ENCODE measurements around the gene LUC7L.

- TF ChIP-seq CTCF (IDR thresholded peaks at IDR 0.05), result peak; percentile 49
- TF ChIP-seq ZFX (IDR thresholded peaks at IDR 0.05; ENCODE audit: borderline replicate concordance), result no peak
Measured at GRCh38 chr16:188674-189073, 40.6 kb downstream of the LUC7L start.
